Measurements from ENCODE around the gene CDH9.

The CDH9 gene

GRCh38 chr5:26932238-26932637 lies 106.1 kb downstream of the CDH9 start:
- TF ChIP-seq CTCF (IDR thresholded peaks at IDR 0.05; ENCODE audit: control extremely low read depth, extremely low read depth, low read depth, missing control alignments), result no peak
- POLR2A ChIA-PET, result no interaction called here
- no peak for DNase-seq (ENCODE audit: extremely low spot score)
- CTCF ChIA-PET, result no interaction called here

GRCh38 chr5:26921439-26921838 lies 116.9 kb downstream of the CDH9 start:
- POLR2A ChIA-PET, result no interaction called here
- CTCF ChIA-PET, result no interaction called here
- TF ChIP-seq CTCF (IDR thresholded peaks at IDR 0.05; ENCODE audit: control extremely low read depth, extremely low read depth, low read depth, missing control alignments), result no peak
- no peak for DNase-seq (ENCODE audit: extremely low spot score)

- DNase-seq (ENCODE audit: extremely low spot score), result no peak
- POLR2A ChIA-PET, result no interaction called here
- no peak for TF ChIP-seq CTCF (IDR thresholded peaks at IDR 0.05; ENCODE audit: control extremely low read depth, extremely low read depth, low read depth, missing control alignments)
- CTCF ChIA-PET, result no interaction called here
Measured at GRCh38 chr5:26903469-26903868, 134.9 kb downstream of the CDH9 start.

- DNase-seq (ENCODE audit: extremely low spot score), result no peak
- ChIA-PET POLR2A (no interaction called here), CTCF (no interaction called here)
- TF ChIP-seq CTCF (IDR thresholded peaks at IDR 0.05; ENCODE audit: control extremely low read depth, extremely low read depth, low read depth, missing control alignments), result no peak
Measured at GRCh38 chr5:26894719-26895263, 143.6 kb downstream of the CDH9 start.

- ChIA-PET POLR2A (no interaction called here), CTCF (no interaction called here)
- TF ChIP-seq CTCF (IDR thresholded peaks at IDR 0.05; ENCODE audit: control extremely low read depth, extremely low read depth, low read depth, missing control alignments), result no peak
- DNase-seq (ENCODE audit: extremely low spot score), result no peak
Measured at GRCh38 chr5:26893078-26893477, 145.3 kb downstream of the CDH9 start.

- TF ChIP-seq CTCF (IDR thresholded peaks at IDR 0.05; ENCODE audit: control extremely low read depth, extremely low read depth, low read depth, missing control alignments), result no peak
- ChIA-PET CTCF (no interaction called here), POLR2A (no interaction called here)
- no peak for DNase-seq (ENCODE audit: extremely low spot score)
Measured at GRCh38 chr5:26889815-26890214, 148.6 kb downstream of the CDH9 start.

- DNase-seq (ENCODE audit: extremely low spot score), result no peak
- POLR2A ChIA-PET, result no interaction called here
- TF ChIP-seq CTCF (IDR thresholded peaks at IDR 0.05; ENCODE audit: control extremely low read depth, extremely low read depth, low read depth, missing control alignments), result no peak
- CTCF ChIA-PET, result no interaction called here
Measured at GRCh38 chr5:26884481-26884880, 153.9 kb downstream of the CDH9 start.

All from GM10248 (cell line).